ENCODE results near the gene SLC23A1. TPM values are rescaled to one million over a fixed set of nuclear protein-coding genes. Genes with fewer than 3 reads are reported as not detected.

The SLC23A1 gene
- total RNA-seq, 4 donors from 2014 or later = 6.4 TPM; not detected in 3

- Histone ChIP-seq H3K9me3 (no peaks in the 10 kb centered on the region), H3K27me3 (peaks cover 0 to 38% (median 0%) of the 10 kb centered on the region in 4 donors), H3K4me3 (no peak overlapping the region), H3K4me1 (peaks cover 29 to 58% (median 45%) of the 10 kb centered on the region in 3 donors), H3K27ac (peak overlapping the region in 1 of 4 donors; percentile 81), H3K36me3 (no peaks in the 10 kb centered on the region)
- TF ChIP-seq, protein P1, sequence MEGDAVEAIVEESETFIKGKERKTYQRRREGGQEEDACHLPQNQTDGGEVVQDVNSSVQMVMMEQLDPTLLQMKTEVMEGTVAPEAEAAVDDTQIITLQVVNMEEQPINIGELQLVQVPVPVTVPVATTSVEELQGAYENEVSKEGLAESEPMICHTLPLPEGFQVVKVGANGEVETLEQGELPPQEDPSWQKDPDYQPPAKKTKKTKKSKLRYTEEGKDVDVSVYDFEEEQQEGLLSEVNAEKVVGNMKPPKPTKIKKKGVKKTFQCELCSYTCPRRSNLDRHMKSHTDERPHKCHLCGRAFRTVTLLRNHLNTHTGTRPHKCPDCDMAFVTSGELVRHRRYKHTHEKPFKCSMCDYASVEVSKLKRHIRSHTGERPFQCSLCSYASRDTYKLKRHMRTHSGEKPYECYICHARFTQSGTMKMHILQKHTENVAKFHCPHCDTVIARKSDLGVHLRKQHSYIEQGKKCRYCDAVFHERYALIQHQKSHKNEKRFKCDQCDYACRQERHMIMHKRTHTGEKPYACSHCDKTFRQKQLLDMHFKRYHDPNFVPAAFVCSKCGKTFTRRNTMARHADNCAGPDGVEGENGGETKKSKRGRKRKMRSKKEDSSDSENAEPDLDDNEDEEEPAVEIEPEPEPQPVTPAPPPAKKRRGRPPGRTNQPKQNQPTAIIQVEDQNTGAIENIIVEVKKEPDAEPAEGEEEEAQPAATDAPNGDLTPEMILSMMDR (IDR thresholded peaks at IDR 0.05) = no peak
- no peak for TF ChIP-seq POLR2A (IDR thresholded peaks at IDR 0.05)
- intact Hi-C loops (cut with DNase I) = no loop called here
- DNase-seq = no peak
- WGBS, 2 donors = 69 to 79% methylated on average over 2 to 3 of the region's 8 CpGs
These were observed 12.9 kb upstream of the SLC23A1 start for GRCh38 chr5:139395844-139396640.

- 93% methylated on average over 2 of the region's 76 CpGs; no CpG with 5 or more reads in 1 of the 2 donors for WGBS, 2 donors
- peak in 1 of 4 donors; percentile 21 for TF ChIP-seq POLR2A (IDR thresholded peaks at IDR 0.05)
- TF ChIP-seq, protein P1 (IDR thresholded peaks at IDR 0.05) = no peak
- H3K4me1 ChIP-seq = peaks cover 32 to 68% (median 45%) of the 10 kb centered on the region in 3 donors
- no peaks in the 10 kb centered on the region for H3K9me3 ChIP-seq
- peaks cover 0 to 38% (median 0%) of the 10 kb centered on the region in 4 donors for H3K27me3 ChIP-seq
- peak within 1 kb of the TSS; percentile 35 to 73 (median 56) for H3K4me3 ChIP-seq
- H3K27ac ChIP-seq = peak within 1 kb of the TSS; percentile 52 to 81 (median 56)
- no peak for DNase-seq
- H3K36me3 ChIP-seq = no peaks in the 10 kb centered on the region
- intact Hi-C loops (cut with DNase I) = loop anchor here (5.0 kb wide), 1 partner anchor 53 kb away; the partner anchor contains the start of gene PAIP2
These were observed 11.8 kb upstream of the SLC23A1 start, which contains the start of gene PROB1 for GRCh38 chr5:139394654-139395566. Gene PROB1, minus strand, starts transcription at chr5:139395104. Its CDS starts 23 bp downstream, at chr5:139395081.

- intact Hi-C loops (cut with DNase I) = loop anchor here (5.0 kb wide), 1 partner anchor 52 kb away; the partner anchor contains the start of gene PAIP2
- Histone ChIP-seq H3K4me3 (peak overlapping the region; percentile 35 to 73 (median 56)), H3K27ac (peak overlapping the region; percentile 52 to 81 (median 56)), H3K27me3 (peaks cover 0 to 38% (median 0%) of the 10 kb centered on the region in 4 donors), H3K4me1 (peaks cover 32 to 68% (median 45%) of the 10 kb centered on the region in 3 donors), H3K9me3 (no peaks in the 10 kb centered on the region), H3K36me3 (no peaks in the 10 kb centered on the region)
- DNase-seq = no peak
- WGBS, 2 donors = no CpG with 5 or more reads among the region's 62 CpGs
- TF ChIP-seq, protein P1 (IDR thresholded peaks at IDR 0.05) = peak in 3 of 6 experiments; percentile 47 to 67 (median 61)
- TF ChIP-seq POLR2A (IDR thresholded peaks at IDR 0.05) = no peak
These were observed 11.1 kb upstream of the SLC23A1 start for GRCh38 chr5:139394123-139394653.

- peak overlapping the region; percentile 35 to 73 (median 56) for H3K4me3 ChIP-seq
- intact Hi-C loops (cut with DNase I) = loop anchor here (5.0 kb wide), 1 partner anchor 51 kb away; the partner anchor contains the start of gene PAIP2
- WGBS, 2 donors = 0 to 7% methylated on average over 1 to 9 of the region's 49 CpGs
- H3K9me3 ChIP-seq = no peaks in the 10 kb centered on the region
- H3K4me1 ChIP-seq = peaks cover 33 to 71% (median 45%) of the 10 kb centered on the region in 3 donors
- TF ChIP-seq, protein P1 (IDR thresholded peaks at IDR 0.05) = no peak
- no peak for TF ChIP-seq POLR2A (IDR thresholded peaks at IDR 0.05)
- no peaks in the 10 kb centered on the region for H3K36me3 ChIP-seq
- peaks cover 0 to 38% (median 0%) of the 10 kb centered on the region in 4 donors for H3K27me3 ChIP-seq
- no peak for DNase-seq
- peak overlapping the region in 2 of 4 donors; percentile 52 to 53 for H3K27ac ChIP-seq
These were observed 10.5 kb upstream of the SLC23A1 start for GRCh38 chr5:139393497-139394122.

Data from esophagus squamous epithelium (tissue), 5 donors.